GM21825 (cell line): ENCODE results near the gene ADRA2B.
"Not testable (repeated sequence)": the region's sequence is repeated elsewhere in the genome, so short reads cannot be mapped to it uniquely, and the experiment has no call there.

Experiments
- ATAC-seq: cut with Tn5 transposase; IDR thresholded peaks from one replicate; pipeline ENCODE4 v1.9.1; 2021; ENCODE audit warnings: mild to moderate bottlenecking, moderate library complexity; ENCODE audit not compliant: unreplicated experiment

ADRA2B gene

DNA sequence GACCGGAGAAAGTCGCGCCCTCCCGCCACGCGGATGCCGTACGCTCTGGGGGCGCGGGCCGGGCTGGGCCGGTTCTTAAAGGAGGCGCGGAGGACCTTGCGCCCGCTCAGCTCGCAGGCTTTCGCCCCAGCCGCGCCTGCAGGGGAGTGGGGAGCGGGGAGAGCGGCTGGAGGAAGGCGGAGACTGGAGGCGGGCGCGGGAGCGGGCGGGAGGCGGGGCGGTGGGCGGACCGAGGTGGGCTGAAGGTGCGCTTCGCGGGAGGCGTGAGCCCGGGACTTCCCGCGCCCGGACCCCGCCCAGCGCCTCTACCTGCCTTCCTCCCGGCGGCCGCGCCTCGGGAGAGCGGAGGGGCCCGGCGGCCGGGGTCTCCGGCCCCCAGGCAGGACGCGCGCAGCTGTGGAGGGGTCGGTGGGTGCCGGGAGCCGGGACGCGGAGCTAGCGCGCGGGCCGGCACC lies at the start of gene ADRA2B:
TSS of gene ADRA2B (minus strand) at position 148 of the 455 bp plus-strand sequence. CDS start 422 bp downstream, outside the sequence.
- peak; percentile 40 for ATAC-seq

DNA sequence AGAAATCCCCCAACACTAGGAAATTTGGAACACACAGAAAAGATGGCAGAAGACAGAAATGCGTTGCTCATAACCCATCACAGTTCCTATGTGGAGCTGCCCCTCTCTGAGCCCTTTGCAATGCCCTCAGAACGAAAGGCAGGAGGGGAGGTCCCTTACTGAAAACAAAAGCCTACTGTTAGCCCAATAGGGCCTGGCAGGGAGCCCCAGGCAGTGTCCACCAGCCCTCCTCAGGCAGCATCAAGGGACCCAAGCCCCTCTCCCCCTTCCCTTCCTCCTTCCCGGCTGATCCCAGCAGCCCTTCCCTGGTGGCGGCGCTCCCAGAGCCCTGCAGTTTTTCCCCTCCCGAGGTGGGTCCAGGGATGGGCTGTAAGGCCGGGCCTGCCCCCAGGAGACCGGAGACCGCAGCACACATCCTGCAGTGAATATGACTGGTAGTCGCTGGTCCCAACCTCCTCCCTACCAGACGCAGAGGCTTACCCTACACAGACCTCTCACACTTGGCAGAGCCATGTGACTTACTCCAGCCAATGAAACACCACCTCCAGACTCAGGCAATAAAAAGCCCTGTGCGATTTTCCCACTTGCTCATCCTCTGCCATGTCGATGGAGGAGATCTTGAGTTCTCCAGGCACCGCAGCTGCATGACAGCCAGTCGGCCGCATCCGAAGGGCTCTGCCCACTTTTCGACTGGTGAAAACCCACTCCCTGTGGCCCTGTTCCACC lies 48.3 kb upstream of the ADRA2B start:
- peak; percentile 62 for ATAC-seq

GRCh38 chr2:96163768-96164429 lies 47.5 kb upstream of the ADRA2B start:
- ATAC-seq = peak; percentile 53

- no peak for ATAC-seq
These were observed 47.0 kb upstream of the ADRA2B start for GRCh38 chr2:96163415-96163767.

GRCh38 chr2:96161898-96162297 lies 45.5 kb upstream of the ADRA2B start:
- ATAC-seq = no peak

- not testable (repeated sequence) for ATAC-seq
These were observed 44.0 kb upstream of the ADRA2B start for GRCh38 chr2:96160366-96160765.

DNA sequence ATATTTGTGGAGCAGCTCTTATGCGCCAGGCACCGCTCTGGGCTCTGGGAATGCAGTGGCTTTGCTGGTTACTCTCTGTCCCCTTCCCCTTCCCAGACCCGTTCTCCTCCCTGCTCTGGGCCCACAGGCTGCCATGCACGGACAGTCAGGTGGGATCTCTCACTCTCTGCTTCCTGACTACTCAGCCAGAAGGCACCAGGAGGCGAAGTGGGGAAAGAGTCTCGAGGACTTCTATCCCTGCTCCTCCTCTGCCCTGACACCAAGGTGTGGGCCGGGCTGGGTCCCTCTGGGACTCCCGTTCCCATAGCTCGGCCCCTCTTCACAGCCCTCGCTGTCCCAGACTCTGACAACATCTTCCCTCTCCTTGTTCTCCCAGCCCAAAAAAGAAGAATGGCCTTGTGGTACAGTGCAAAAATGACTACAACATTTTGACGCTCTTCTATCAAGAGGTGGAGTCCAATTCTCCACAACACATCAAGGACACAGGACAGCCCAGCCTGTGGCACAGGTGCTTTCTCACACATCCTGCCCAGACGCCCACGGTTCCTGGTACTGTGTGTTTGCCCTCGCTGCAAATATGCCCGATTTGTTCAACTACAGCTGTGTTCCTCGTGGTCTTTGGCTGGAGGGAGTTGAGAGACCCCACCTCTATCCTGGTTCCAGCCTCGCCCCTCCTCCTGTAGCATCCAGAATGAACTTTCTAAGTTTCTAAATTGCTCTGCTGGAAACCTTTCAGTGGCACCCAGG lies 42.9 kb upstream of the ADRA2B start:
- no peak for ATAC-seq

DNA sequence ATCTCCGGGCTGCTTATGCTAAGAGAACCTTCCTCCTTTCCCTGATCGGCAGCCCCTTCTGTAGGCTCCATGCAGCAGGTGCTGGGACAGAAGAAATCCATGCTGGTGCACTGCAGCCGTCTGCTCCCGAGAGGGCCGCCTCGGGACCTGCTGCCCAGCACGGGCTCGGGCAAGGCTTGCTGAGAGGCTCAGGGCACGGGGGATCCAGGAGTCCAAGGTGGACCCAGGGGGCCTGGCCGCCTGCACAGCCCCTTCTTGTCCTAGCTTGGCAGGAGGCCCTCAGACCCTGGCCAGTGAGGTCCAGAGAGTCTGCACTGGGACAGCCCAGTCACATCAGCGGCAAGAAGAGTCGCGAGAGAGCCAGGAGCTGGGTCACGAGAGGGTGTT lies 42.2 kb upstream of the ADRA2B start:
- no peak for ATAC-seq

DNA sequence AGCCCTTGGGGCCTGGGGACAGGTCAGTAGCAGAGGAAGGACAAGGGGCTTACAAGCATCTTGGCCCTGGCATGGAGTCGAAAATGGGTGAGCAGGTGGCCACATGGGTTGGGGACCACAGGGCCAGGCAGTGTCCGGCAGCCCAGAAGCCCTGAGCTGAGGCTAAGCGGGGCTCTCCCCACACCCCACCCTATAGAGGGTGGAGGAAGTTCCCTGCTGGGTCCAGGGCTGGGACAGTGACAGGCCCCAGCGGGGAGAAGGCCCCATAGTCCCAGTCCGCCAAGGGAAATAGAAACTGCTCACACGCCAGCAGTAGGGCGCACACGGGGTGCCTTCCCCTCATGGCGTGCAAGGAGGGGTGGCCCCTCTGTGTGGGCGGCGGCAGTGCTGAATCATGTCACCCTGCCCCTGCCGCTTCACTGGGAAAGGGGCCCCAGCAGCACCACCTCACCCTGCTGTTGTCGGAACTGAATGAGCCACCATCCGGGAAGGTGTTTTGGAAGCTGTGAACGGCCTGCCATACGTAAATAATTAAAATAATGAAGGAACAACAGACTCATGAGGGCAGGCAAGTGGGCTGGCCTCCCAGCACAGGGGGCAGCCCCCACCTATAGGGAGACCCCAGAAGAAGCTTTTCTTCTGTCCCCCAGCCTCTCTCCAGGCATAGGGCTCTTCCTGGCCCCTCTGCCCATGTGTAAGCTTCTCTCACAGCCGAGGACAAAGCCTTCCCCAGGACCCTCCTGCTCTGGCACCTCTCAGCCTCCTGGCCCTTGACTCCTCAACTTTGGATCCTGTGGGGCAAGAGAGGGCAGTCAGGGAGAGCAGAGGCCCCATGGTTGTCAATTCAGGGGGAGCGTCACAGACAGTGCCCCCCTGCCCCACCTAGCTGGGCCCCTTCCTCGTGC lies 41.5 kb upstream of the ADRA2B start:
- peak; percentile 59 for ATAC-seq

GRCh38 chr2:96156926-96157648 lies 40.7 kb upstream of the ADRA2B start:
- ATAC-seq = peak; percentile 48

- ATAC-seq = no peak
These were observed 39.8 kb upstream of the ADRA2B start for GRCh38 chr2:96156011-96156820.

- ATAC-seq = no peak
These were observed 38.4 kb upstream of the ADRA2B start for GRCh38 chr2:96154506-96155380.

- ATAC-seq = no peak
These were observed 37.6 kb upstream of the ADRA2B start for GRCh38 chr2:96153991-96154431.

DNA sequence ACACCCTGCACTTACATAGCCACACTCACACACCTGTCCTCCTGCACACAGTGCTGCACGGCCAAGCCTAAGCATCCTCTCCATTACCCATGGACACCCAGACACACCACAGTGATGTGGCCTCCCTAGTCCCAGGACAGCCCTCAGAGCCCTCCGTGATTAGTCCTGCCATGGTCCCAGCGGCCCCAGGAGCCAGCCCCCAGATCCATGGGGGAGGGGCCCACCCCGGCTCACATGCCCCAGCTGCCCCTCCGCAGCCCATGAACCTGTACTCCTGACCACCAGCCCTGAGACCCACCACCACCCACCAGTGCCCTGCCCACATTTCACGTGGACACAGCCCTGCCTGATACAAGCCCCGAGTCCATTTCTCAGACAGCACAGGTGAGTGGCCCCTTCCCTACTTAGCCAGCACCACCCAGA lies 36.9 kb upstream of the ADRA2B start:
- no peak for ATAC-seq

DNA sequence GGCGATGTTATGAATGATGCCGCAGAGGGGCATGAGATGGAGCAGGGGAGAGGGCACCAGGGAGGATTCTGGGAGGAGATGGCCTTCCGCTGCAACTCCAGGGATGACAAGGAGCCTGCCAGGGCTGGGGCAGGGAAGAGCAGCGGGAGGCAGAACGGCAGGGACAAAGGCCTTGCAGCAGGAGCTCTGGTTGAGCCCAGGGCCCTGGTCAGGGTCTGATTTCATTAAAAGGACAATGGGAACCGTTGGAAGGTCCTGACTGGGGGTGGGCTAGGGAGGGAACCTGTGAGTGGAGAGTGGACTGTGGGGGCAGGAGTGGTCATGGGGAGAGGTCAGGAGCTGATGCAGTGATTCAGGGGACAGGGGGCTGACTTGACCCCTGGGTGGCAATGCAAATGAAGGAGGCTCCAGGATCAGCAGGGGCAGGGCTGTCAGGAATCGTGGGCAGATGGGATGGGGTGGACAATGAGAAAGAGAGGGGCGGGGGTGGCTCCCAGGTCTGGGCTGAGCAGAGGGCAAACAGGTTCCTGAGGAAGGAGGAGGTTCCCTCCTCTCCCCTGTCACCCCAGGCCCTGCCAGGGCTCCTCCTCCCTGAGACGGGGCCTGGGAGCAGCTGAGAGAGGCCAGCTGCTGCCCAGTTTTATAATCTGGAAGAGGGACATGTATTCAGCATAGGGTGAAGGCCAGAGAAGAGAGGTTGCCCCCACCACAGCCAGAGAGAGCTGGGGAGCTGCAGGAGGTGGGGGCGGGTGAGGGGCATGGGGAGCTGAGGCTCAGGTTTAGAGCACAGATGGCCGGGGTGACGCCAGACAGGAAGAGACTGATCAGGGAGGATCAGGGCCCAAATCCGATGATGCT lies 36.2 kb upstream of the ADRA2B start:
- ATAC-seq = no peak

DNA sequence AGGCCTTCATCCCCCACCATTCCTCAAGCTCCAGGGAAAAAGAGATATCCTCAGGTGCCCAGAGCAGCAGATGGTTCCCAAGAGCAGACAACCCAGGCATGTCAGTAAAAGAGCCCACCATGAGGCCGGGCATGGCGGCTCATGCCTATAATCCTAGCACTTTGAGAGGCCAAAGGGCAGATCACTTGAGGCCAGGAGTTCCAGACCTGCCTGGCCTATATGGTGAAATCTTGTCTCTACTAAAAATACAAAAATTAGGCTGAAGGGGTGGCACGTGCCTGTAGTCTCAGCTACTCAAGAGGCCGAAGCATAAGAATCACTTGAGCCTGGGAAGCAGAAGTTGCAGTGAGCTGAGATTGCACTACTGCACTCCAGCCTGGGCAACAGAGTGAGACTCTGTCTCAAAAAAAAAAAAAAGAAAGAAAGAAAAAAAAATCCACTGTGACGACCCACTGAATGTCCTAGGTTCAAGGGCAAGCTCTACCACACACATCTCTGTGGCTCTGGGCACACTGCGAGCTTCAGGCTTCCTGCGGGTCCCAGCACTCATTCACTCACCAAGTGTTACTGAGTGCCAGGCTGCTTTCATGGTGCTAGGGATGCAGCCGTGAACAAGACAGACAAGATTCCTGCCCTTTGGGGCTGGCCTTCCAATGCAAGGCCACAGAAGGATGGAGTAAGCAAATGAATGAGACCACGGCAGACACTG lies 35.4 kb upstream of the ADRA2B start:
- no peak for ATAC-seq
